ENCODE results near the gene PTPRZ1.

The PTPRZ1 gene

DNA sequence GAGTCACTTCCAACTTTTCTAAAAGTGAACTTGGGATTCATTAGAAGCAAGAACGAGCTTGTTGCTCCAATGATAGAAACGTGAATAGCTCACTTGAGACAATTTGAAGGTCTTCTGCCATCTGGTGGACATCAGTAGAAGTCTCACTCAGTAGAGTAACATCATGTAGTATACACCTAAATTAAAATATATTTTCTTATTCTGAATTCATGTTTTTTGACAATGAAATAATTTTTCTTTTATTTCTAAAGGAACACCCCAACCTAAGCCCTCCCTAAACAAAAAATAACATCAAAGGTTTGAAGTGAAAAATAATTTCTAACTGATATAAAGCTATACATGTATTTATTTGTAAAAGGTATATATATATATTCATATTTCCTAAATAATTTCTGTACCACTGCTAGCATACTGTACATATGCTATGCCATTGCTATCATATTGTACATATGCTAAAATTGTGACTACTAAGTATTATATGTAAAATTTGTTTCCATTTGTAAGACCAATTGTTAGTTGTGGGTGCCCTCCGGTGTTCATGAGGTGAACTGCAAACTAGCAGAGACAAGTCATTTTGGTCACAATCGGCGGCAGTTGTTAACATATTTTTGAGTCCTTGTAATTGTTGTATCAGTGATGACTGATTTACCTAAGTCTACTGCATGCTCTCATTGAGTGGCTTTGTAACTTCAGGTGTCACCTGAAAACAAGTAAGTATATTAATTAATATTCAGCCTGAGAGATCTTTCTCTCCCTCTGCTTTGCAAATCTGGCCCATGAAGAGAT is 121.9 kb downstream of the PTPRZ1 start:
- TF ChIP-seq, protein P1, sequence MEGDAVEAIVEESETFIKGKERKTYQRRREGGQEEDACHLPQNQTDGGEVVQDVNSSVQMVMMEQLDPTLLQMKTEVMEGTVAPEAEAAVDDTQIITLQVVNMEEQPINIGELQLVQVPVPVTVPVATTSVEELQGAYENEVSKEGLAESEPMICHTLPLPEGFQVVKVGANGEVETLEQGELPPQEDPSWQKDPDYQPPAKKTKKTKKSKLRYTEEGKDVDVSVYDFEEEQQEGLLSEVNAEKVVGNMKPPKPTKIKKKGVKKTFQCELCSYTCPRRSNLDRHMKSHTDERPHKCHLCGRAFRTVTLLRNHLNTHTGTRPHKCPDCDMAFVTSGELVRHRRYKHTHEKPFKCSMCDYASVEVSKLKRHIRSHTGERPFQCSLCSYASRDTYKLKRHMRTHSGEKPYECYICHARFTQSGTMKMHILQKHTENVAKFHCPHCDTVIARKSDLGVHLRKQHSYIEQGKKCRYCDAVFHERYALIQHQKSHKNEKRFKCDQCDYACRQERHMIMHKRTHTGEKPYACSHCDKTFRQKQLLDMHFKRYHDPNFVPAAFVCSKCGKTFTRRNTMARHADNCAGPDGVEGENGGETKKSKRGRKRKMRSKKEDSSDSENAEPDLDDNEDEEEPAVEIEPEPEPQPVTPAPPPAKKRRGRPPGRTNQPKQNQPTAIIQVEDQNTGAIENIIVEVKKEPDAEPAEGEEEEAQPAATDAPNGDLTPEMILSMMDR (IDR thresholded peaks at IDR 0.05; ENCODE audit: poor library complexity, severe bottlenecking) = peak; percentile 96
- H3K4me3 ChIP-seq (ENCODE audit: severe bottlenecking) = no peak overlapping the region
- no peaks in the 10 kb centered on the region for H3K9me3 ChIP-seq (ENCODE audit: severe bottlenecking)
- no peak for DNase-seq (ENCODE audit: low spot score)
- H3K27me3 ChIP-seq (ENCODE audit: insufficient read depth, poor library complexity, severe bottlenecking) = no peaks in the 10 kb centered on the region
- H3K36me3 ChIP-seq (ENCODE audit: low read depth) = no peaks in the 10 kb centered on the region
- ATAC-seq (ENCODE audit: low read depth) = peak; percentile 91
- no peak overlapping the region for H3K27ac ChIP-seq (ENCODE audit: poor library complexity, severe bottlenecking)
- H3K4me1 ChIP-seq (ENCODE audit: insufficient read depth, poor library complexity, severe bottlenecking) = peaks cover 4% of the 10 kb centered on the region

DNA sequence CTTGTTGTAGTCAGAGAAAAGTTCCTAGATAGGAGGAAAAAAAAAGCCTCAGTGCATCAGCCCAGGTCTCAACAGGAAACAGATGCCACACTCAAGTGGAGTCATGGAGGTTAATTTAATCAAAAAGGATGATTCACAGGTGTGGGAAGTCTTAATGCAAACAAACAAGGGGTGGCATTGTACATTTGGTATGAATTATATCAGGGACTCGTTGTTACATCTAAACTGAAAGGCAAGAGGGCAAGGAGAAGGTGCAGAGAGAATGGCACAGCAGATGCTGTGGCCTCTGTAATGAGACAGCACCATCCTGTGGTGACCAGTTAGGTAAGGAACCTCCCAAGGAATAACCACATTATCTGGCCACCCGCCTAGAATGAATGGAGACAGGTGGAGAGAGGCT is 133.7 kb downstream of the PTPRZ1 start:
- H3K9me3 ChIP-seq (ENCODE audit: severe bottlenecking) = no peaks in the 10 kb centered on the region
- H3K4me1 ChIP-seq (ENCODE audit: insufficient read depth, poor library complexity, severe bottlenecking) = peaks cover 7% of the 10 kb centered on the region
- H3K4me3 ChIP-seq (ENCODE audit: severe bottlenecking) = no peak overlapping the region
- no peak for DNase-seq (ENCODE audit: low spot score)
- peak; percentile 89 for ATAC-seq (ENCODE audit: low read depth)
- TF ChIP-seq, protein P1 (IDR thresholded peaks at IDR 0.05; ENCODE audit: poor library complexity, severe bottlenecking) = peak; percentile 28
- H3K36me3 ChIP-seq (ENCODE audit: low read depth) = no peaks in the 10 kb centered on the region
- no peak overlapping the region for H3K27ac ChIP-seq (ENCODE audit: poor library complexity, severe bottlenecking)
- H3K27me3 ChIP-seq (ENCODE audit: insufficient read depth, poor library complexity, severe bottlenecking) = no peaks in the 10 kb centered on the region

DNA sequence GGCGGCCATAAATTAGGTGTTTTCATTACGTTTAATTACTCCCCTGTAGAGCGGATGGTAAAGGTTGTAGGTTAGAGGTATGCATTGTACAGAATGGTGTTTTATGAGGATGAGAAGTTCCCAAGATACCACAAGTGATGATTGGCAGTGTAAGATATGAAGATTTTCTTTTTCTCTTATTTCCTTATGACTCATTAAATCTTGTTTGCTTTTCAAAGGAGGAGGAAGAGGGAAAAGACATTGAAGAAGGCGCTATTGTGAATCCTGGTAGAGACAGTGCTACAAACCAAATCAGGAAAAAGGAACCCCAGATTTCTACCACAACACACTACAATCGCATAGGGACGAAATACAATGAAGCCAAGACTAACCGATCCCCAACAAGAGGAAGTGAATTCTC is 137.2 kb downstream of the PTPRZ1 start:
- H3K4me3 ChIP-seq (ENCODE audit: severe bottlenecking) = no peak overlapping the region
- ATAC-seq (ENCODE audit: low read depth) (no peak), DNase-seq (ENCODE audit: low spot score) (no peak)
- no peaks in the 10 kb centered on the region for H3K9me3 ChIP-seq (ENCODE audit: severe bottlenecking)
- no peak overlapping the region for H3K27ac ChIP-seq (ENCODE audit: poor library complexity, severe bottlenecking)
- H3K4me1 ChIP-seq (ENCODE audit: insufficient read depth, poor library complexity, severe bottlenecking) = peaks cover 7% of the 10 kb centered on the region
- H3K36me3 ChIP-seq (ENCODE audit: low read depth) = no peaks in the 10 kb centered on the region
- TF ChIP-seq, protein P1 (IDR thresholded peaks at IDR 0.05; ENCODE audit: poor library complexity, severe bottlenecking) = no peak
- H3K27me3 ChIP-seq (ENCODE audit: insufficient read depth, poor library complexity, severe bottlenecking) = no peaks in the 10 kb centered on the region

DNA sequence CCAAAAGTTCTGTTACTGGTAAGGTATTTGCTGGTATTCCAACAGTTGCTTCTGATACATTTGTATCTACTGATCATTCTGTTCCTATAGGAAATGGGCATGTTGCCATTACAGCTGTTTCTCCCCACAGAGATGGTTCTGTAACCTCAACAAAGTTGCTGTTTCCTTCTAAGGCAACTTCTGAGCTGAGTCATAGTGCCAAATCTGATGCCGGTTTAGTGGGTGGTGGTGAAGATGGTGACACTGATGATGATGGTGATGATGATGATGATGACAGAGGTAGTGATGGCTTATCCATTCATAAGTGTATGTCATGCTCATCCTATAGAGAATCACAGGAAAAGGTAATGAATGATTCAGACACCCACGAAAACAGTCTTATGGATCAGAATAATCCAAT is 140.1 kb downstream of the PTPRZ1 start:
- H3K36me3 ChIP-seq (ENCODE audit: low read depth) = no peaks in the 10 kb centered on the region
- H3K4me3 ChIP-seq (ENCODE audit: severe bottlenecking) = no peak overlapping the region

More for the DNA sequence above, 140.1 kb downstream of the PTPRZ1 start:
- ATAC-seq (ENCODE audit: low read depth) (no peak), DNase-seq (ENCODE audit: low spot score) (no peak)
- TF ChIP-seq, protein P1 (IDR thresholded peaks at IDR 0.05; ENCODE audit: poor library complexity, severe bottlenecking) = no peak
- Histone ChIP-seq H3K27me3 (ENCODE audit: insufficient read depth, poor library complexity, severe bottlenecking) (no peaks in the 10 kb centered on the region), H3K27ac (ENCODE audit: poor library complexity, severe bottlenecking) (no peak overlapping the region), H3K4me1 (ENCODE audit: insufficient read depth, poor library complexity, severe bottlenecking) (no peaks in the 10 kb centered on the region), H3K9me3 (ENCODE audit: severe bottlenecking) (no peaks in the 10 kb centered on the region)

All from RWPE2 (cell line).